Activated naive CD8-positive, alpha-beta T cell treated with anti-CD3 and anti-CD28 coated beads, Interleukin-2, amount 10 ng/mL, durations not matched to agents 7 days and 5 days (primary cell): ENCODE data around the gene ZBTB16. TPM values are rescaled to one million over a fixed set of nuclear protein-coding genes. Genes with fewer than 3 reads are reported as not detected.

Experiments
- ATAC-seq: fragments of 150-1000 bp; cut with Tn5 transposase; one replicate; pipeline ENCODE4 v1.10.0; 2021; ENCODE audit warnings: low read depth, moderate library complexity
- POLR2A ChIA-PET: fragments of 350-600 bp; sonication (Branson Sonifier 250); formaldehyde crosslinking; loops from one replicate; lab custom pipeline; 2021; ENCODE audit warnings: antibody characterized with exemption; lab: Charles Lee
- DNase-seq: peaks from one replicate; pipeline ENCODE4 v3.0.0; 2021
- H3K27ac Mint-ChIP-seq: one replicate; pipeline ENCODE4 v1.8.0; 2022; ENCODE audit warnings: mild to moderate bottlenecking, mixed read lengths
- H3K27me3 Mint-ChIP-seq: one replicate; pipeline ENCODE4 v1.8.0; 2022; ENCODE audit warnings: mild to moderate bottlenecking, moderate library complexity, mixed read lengths
- H3K36me3 Mint-ChIP-seq: one replicate; pipeline ENCODE4 v1.8.0; 2021; ENCODE audit warnings: mild to moderate bottlenecking, mixed read lengths
- H3K4me1 Mint-ChIP-seq: one replicate; pipeline ENCODE4 v1.8.0; 2021; ENCODE audit warnings: mixed read lengths
- H3K4me3 Mint-ChIP-seq: one replicate; pipeline ENCODE4 v1.8.0; 2022; ENCODE audit warnings: mild to moderate bottlenecking, moderate library complexity, mixed read lengths
- H3K9me3 Mint-ChIP-seq: one replicate; pipeline ENCODE4 v1.8.0; 2021; ENCODE audit warnings: mixed read lengths
- total RNA-seq, 2 experiments: library from RNA; stranded (reverse); gene quantifications; one replicate each; pipeline ENCODE4 v1.2.3, GENCODE V29; 2021

The ZBTB16 gene
- total RNA-seq, 2 experiments from 2014 or later, result 13.1 to 14.6 TPM

GRCh38 chr11:114155116-114155515 is 95.6 kb downstream of the ZBTB16 start:
- DNase-seq (no peak), ATAC-seq (no peak)
- Mint-ChIP-seq H3K36me3 (peaks cover 13% of the 10 kb centered on the region), H3K4me1 (peaks cover 34% of the 10 kb centered on the region), H3K4me3 (no peak overlapping the region), H3K27me3 (no peaks in the 10 kb centered on the region), H3K9me3 (peaks cover 5% of the 10 kb centered on the region), H3K27ac (no peak overlapping the region)
- POLR2A ChIA-PET, result interaction anchor here (0.8 kb wide), 1 partner anchor 28 kb away, joined by 3 read pairs; no protein-coding TSS in a partner anchor

- Mint-ChIP-seq H3K4me1 (peaks cover 41% of the 10 kb centered on the region), H3K27ac (no peak overlapping the region)
These were observed 96.6 kb downstream of the ZBTB16 start for GRCh38 chr11:114156131-114156581.

GRCh38 chr11:114156782-114157181 is 97.3 kb downstream of the ZBTB16 start:
- no peak overlapping the region for H3K4me3 Mint-ChIP-seq
- DNase-seq, result no peak
- no peak for ATAC-seq
- H3K9me3 Mint-ChIP-seq, result no peaks in the 10 kb centered on the region
- H3K36me3 Mint-ChIP-seq, result peaks cover 14% of the 10 kb centered on the region
- H3K27me3 Mint-ChIP-seq, result no peaks in the 10 kb centered on the region
- POLR2A ChIA-PET, result no interaction called here
- peak overlapping the region; percentile 52 for H3K27ac Mint-ChIP-seq
- H3K4me1 Mint-ChIP-seq, result peaks cover 47% of the 10 kb centered on the region

More at GRCh38 chr11:114156131-114156581, 96.6 kb downstream of the ZBTB16 start:
- Mint-ChIP-seq H3K27me3 (no peaks in the 10 kb centered on the region), H3K9me3 (peaks cover 1% of the 10 kb centered on the region), H3K4me3 (no peak overlapping the region), H3K36me3 (peaks cover 11% of the 10 kb centered on the region)
- ATAC-seq, result no peak
- no peak for DNase-seq
- POLR2A ChIA-PET, result interaction anchor here (0.6 kb wide), 1 partner anchor 11 kb away, joined by 3 read pairs; no protein-coding TSS in a partner anchor

- POLR2A ChIA-PET, result interaction anchor here (1.3 to 2.9 kb wide), 2 partner anchors 22 to 26 kb away, joined by 5 to 19 read pairs; no protein-coding TSS in a partner anchor
- DNase-seq (no peak), ATAC-seq (no peak)
- no peak overlapping the region for H3K4me3 Mint-ChIP-seq
- H3K4me1 Mint-ChIP-seq, result peaks cover 44% of the 10 kb centered on the region
- no peaks in the 10 kb centered on the region for H3K27me3 Mint-ChIP-seq
- H3K9me3 Mint-ChIP-seq, result no peaks in the 10 kb centered on the region
- peak overlapping the region; percentile 24 for H3K27ac Mint-ChIP-seq
- H3K36me3 Mint-ChIP-seq, result peaks cover 14% of the 10 kb centered on the region
These were observed 98.1 kb downstream of the ZBTB16 start for GRCh38 chr11:114157476-114158050.

GRCh38 chr11:114158421-114158820 is 98.9 kb downstream of the ZBTB16 start:
- Mint-ChIP-seq H3K27ac (no peak overlapping the region), H3K4me3 (no peak overlapping the region), H3K36me3 (peaks cover 11% of the 10 kb centered on the region), H3K4me1 (peaks cover 44% of the 10 kb centered on the region), H3K27me3 (no peaks in the 10 kb centered on the region), H3K9me3 (no peaks in the 10 kb centered on the region)
- POLR2A ChIA-PET, result interaction anchor here (1.3 to 2.9 kb wide), 2 partner anchors 21 to 25 kb away, joined by 5 to 19 read pairs; no protein-coding TSS in a partner anchor
- no peak for DNase-seq
- no peak for ATAC-seq

GRCh38 chr11:114158886-114159285 is 99.4 kb downstream of the ZBTB16 start:
- POLR2A ChIA-PET, result interaction anchor here (1.9 to 2.9 kb wide), 2 partner anchors 25 to 99 kb away, joined by 5 to 19 read pairs; no protein-coding TSS in a partner anchor

GRCh38 chr11:114159320-114159719 is 99.8 kb downstream of the ZBTB16 start:
- ATAC-seq (no peak), DNase-seq (no peak)
- POLR2A ChIA-PET, result interaction anchor here (0.7 to 3.3 kb wide), 7 partner anchors 11 to 101 kb away, joined by 3 to 19 read pairs (median 5); no protein-coding TSS in a partner anchor
- peak overlapping the region; percentile 88 for H3K27ac Mint-ChIP-seq
- H3K4me1 Mint-ChIP-seq, result peaks cover 48% of the 10 kb centered on the region
- H3K36me3 Mint-ChIP-seq, result peaks cover 11% of the 10 kb centered on the region
- no peaks in the 10 kb centered on the region for H3K9me3 Mint-ChIP-seq
- peak overlapping the region; percentile 64 for H3K4me3 Mint-ChIP-seq
- no peaks in the 10 kb centered on the region for H3K27me3 Mint-ChIP-seq

More at GRCh38 chr11:114158886-114159285, 99.4 kb downstream of the ZBTB16 start:
- Mint-ChIP-seq H3K4me1 (peaks cover 45% of the 10 kb centered on the region), H3K27ac (no peak overlapping the region), H3K9me3 (no peaks in the 10 kb centered on the region), H3K27me3 (no peaks in the 10 kb centered on the region), H3K4me3 (no peak overlapping the region), H3K36me3 (peaks cover 11% of the 10 kb centered on the region)
- DNase-seq, result no peak
- no peak for ATAC-seq

- H3K27me3 Mint-ChIP-seq, result no peaks in the 10 kb centered on the region
- peaks cover 9% of the 10 kb centered on the region for H3K36me3 Mint-ChIP-seq
- peak overlapping the region; percentile 88 for H3K27ac Mint-ChIP-seq
- H3K4me1 Mint-ChIP-seq, result peaks cover 46% of the 10 kb centered on the region
- ATAC-seq, result peak; percentile 97
- DNase-seq, result peak; percentile 97
- POLR2A ChIA-PET, result interaction anchor here (0.6 to 3.3 kb wide), 9 partner anchors 10 to 100 kb away, joined by 3 to 19 read pairs (median 5); no protein-coding TSS in a partner anchor
- no peaks in the 10 kb centered on the region for H3K9me3 Mint-ChIP-seq
- peak overlapping the region; percentile 64 for H3K4me3 Mint-ChIP-seq
These were observed 100.5 kb downstream of the ZBTB16 start for GRCh38 chr11:114159802-114160632.

GRCh38 chr11:114160894-114161293 is 101.4 kb downstream of the ZBTB16 start:
- H3K9me3 Mint-ChIP-seq, result no peaks in the 10 kb centered on the region
- ATAC-seq, result no peak
- DNase-seq, result no peak

GRCh38 chr11:114161486-114162250 is 102.2 kb downstream of the ZBTB16 start:
- Mint-ChIP-seq H3K9me3 (no peaks in the 10 kb centered on the region), H3K4me1 (peaks cover 55% of the 10 kb centered on the region), H3K27ac (no peak overlapping the region), H3K36me3 (peaks cover 9% of the 10 kb centered on the region), H3K4me3 (no peak overlapping the region), H3K27me3 (no peaks in the 10 kb centered on the region)
- POLR2A ChIA-PET, result interaction anchor here (3.3 kb wide), 1 partner anchor 10 kb away, joined by 18 read pairs; no protein-coding TSS in a partner anchor
- ATAC-seq, result no peak
- no peak for DNase-seq

More at GRCh38 chr11:114160894-114161293, 101.4 kb downstream of the ZBTB16 start:
- Mint-ChIP-seq H3K27me3 (no peaks in the 10 kb centered on the region), H3K27ac (peak overlapping the region; percentile 88), H3K4me3 (peak overlapping the region; percentile 64), H3K36me3 (peaks cover 9% of the 10 kb centered on the region), H3K4me1 (peaks cover 49% of the 10 kb centered on the region)
- POLR2A ChIA-PET, result interaction anchor here (0.8 to 3.3 kb wide), 3 partner anchors 11 to 99 kb away, joined by 4 to 18 read pairs (median 5); no protein-coding TSS in a partner anchor

GRCh38 chr11:114162719-114163123 is 103.2 kb downstream of the ZBTB16 start:
- POLR2A ChIA-PET, result interaction anchor here (3.3 kb wide), 1 partner anchor 9 kb away, joined by 18 read pairs; no protein-coding TSS in a partner anchor
- Mint-ChIP-seq H3K4me1 (peaks cover 56% of the 10 kb centered on the region), H3K36me3 (peaks cover 6% of the 10 kb centered on the region), H3K27ac (no peak overlapping the region), H3K4me3 (no peak overlapping the region), H3K9me3 (no peaks in the 10 kb centered on the region), H3K27me3 (no peaks in the 10 kb centered on the region)
- DNase-seq (no peak), ATAC-seq (no peak)

GRCh38 chr11:114163229-114163631 is 103.7 kb downstream of the ZBTB16 start:
- Mint-ChIP-seq H3K27me3 (no peaks in the 10 kb centered on the region), H3K4me3 (no peak overlapping the region), H3K9me3 (no peaks in the 10 kb centered on the region), H3K4me1 (peaks cover 57% of the 10 kb centered on the region), H3K27ac (no peak overlapping the region), H3K36me3 (peaks cover 3% of the 10 kb centered on the region)
- POLR2A ChIA-PET, result no interaction called here
- ATAC-seq (no peak), DNase-seq (no peak)
